ENCODE data around the gene CCDC12. TPM values are rescaled to one million over a fixed set of nuclear protein-coding genes. Genes with fewer than 3 reads are reported as not detected.
A peak's percentile ranks its signal among the peaks of the same experiment; 100 is the strongest.

CCDC12 gene
- total and polyA plus RNA-seq, 2 of the 13 experiments (the other 11 are each of a cell fraction or from before 2014, with no cell fraction given) = 30.1 to 49.5 TPM

- TF ChIP-seq TFE3 (CRISPR knock-in tag; IDR thresholded peaks at IDR 0.05) = 0 out of 2 replicates have a peak, but pooled peaks have one; percentile 17
- TF ChIP-seq ZNF24 (IDR thresholded peaks at IDR 0.05) = no peak
- no peak for TF ChIP-seq SMC3 (IDR thresholded peaks at IDR 0.05; ENCODE audit: low read length)
- no peak for TF ChIP-seq ZNF709 (CRISPR knock-in tag; IDR thresholded peaks at IDR 0.05)
- no peak for TF ChIP-seq EEA1 (CRISPR knock-in tag; IDR thresholded peaks at IDR 0.05; ENCODE audit: borderline replicate concordance)
- TF ChIP-seq DR1 (CRISPR knock-in tag; IDR thresholded peaks at IDR 0.05) = no peak
- no peak for TF ChIP-seq SNAI1 (CRISPR knock-in tag; IDR thresholded peaks at IDR 0.05; ENCODE audit: borderline replicate concordance)
- no peak for TF ChIP-seq ZNF496 (CRISPR knock-in tag; IDR thresholded peaks at IDR 0.05; ENCODE audit: insufficient replicate concordance)
- TF ChIP-seq PHF21A (CRISPR knock-in tag; IDR thresholded peaks at IDR 0.05) = no peak
- no peak; the same call in 1 of the 2 replicates for TF ChIP-seq JUND (CRISPR knock-in tag; IDR thresholded peaks at IDR 0.05)
- no peak for TF ChIP-seq ZNF639 (CRISPR knock-in tag; conservative IDR thresholded peaks at IDR 0.05)
- no peak for TF ChIP-seq ATRX (CRISPR knock-in tag; IDR thresholded peaks at IDR 0.05; ENCODE audit: borderline replicate concordance)
- TF ChIP-seq LBX2 (CRISPR knock-in tag; IDR thresholded peaks at IDR 0.05; ENCODE audit: borderline replicate concordance) = no peak
- TF ChIP-seq MLLT10 (CRISPR knock-in tag; IDR thresholded peaks at IDR 0.05) = no peak
- TF ChIP-seq ZNF576 (CRISPR knock-in tag; IDR thresholded peaks at IDR 0.05) = no peak
- TF ChIP-seq CBX5 (CRISPR knock-in tag; IDR thresholded peaks at IDR 0.05; ENCODE audit: borderline replicate concordance) = peak; percentile 51; the same call in 1 of the 2 replicates
- TF ChIP-seq DDIT3 (CRISPR knock-in tag; IDR thresholded peaks at IDR 0.05) = no peak
- TF ChIP-seq FOXK2 (IDR thresholded peaks at IDR 0.05) = no peak
- no peak for TF ChIP-seq ETS1 (CRISPR knock-in tag; IDR thresholded peaks at IDR 0.05)
- no peak for TF ChIP-seq PAWR (CRISPR knock-in tag; IDR thresholded peaks at IDR 0.05; ENCODE audit: borderline replicate concordance)
- no peak for TF ChIP-seq SNAPC2 (CRISPR knock-in tag; IDR thresholded peaks at IDR 0.05)
- no peak for TF ChIP-seq SRSF9 (IDR thresholded peaks at IDR 0.05; ENCODE audit: borderline replicate concordance, insufficient read depth, low read depth, low read length, poor library complexity, severe bottlenecking)
- TF ChIP-seq MTERF4 (CRISPR knock-in tag; IDR thresholded peaks at IDR 0.05) = no peak
These were observed 28.4 kb downstream of the CCDC12 start (continued) for GRCh38 chr3:46947981-46948791.
